NCI-H2171 (cell line): ENCODE results near the gene HOXA9.

Source experiments
- DNase-seq: peaks from one replicate; lab custom pipeline; 2025; lab: John Stamatoyannopoulos, UW

Gene HOXA9

GRCh38 chr7:27141137-27141922 lies 24.0 kb downstream of the HOXA9 start:
- no peak for DNase-seq

- DNase-seq, result no peak
Measured at GRCh38 chr7:27140126-27140857, 25.0 kb downstream of the HOXA9 start.

GRCh38 chr7:27139334-27140125 lies 25.8 kb downstream of the HOXA9 start:
- no peak for DNase-seq

- no peak for DNase-seq
Measured at GRCh38 chr7:27138985-27139333, 26.4 kb downstream of the HOXA9 start.

GRCh38 chr7:27138472-27138871 lies 26.9 kb downstream of the HOXA9 start:
- no peak for DNase-seq

GRCh38 chr7:27137640-27138315 lies 27.6 kb downstream of the HOXA9 start:
- no peak for DNase-seq

GRCh38 chr7:27134392-27134791 lies 30.9 kb downstream of the HOXA9 start:
- no peak for DNase-seq

GRCh38 chr7:27133409-27134231 lies 31.7 kb downstream of the HOXA9 start:
- no peak for DNase-seq

GRCh38 chr7:27132978-27133377 lies 32.4 kb downstream of the HOXA9 start:
- no peak for DNase-seq

- no peak for DNase-seq
Measured at GRCh38 chr7:27132214-27132613, 33.1 kb downstream of the HOXA9 start.

GRCh38 chr7:27131390-27131819 lies 33.9 kb downstream of the HOXA9 start:
- DNase-seq, result no peak

GRCh38 chr7:27130540-27131389 lies 34.6 kb downstream of the HOXA9 start, which contains the start of gene HOXA4:
HOXA4 (minus strand) TSS chr7:27130757; CDS start chr7:27130733, 24 bp downstream.
- peak; percentile 94 for DNase-seq

GRCh38 chr7:27129729-27130539 lies 35.4 kb downstream of the HOXA9 start:
- peak; percentile 29 for DNase-seq

GRCh38 chr7:27128776-27129728 lies 36.3 kb downstream of the HOXA9 start:
- no peak for DNase-seq

- DNase-seq, result no peak
Measured at GRCh38 chr7:27128034-27128433, 37.3 kb downstream of the HOXA9 start.

- DNase-seq, result no peak
Measured at GRCh38 chr7:27126596-27127327, 38.6 kb downstream of the HOXA9 start.

- no peak for DNase-seq
Measured at GRCh38 chr7:27125986-27126394, 39.3 kb downstream of the HOXA9 start.
